Eye (tissue), 1 donor: Measurements from ENCODE around the gene CPED1.

Experiments
- DNase-seq: peaks from one replicate; pipeline ENCODE4 v3.0.0-alpha.2; 2015

CPED1 gene

DNA sequence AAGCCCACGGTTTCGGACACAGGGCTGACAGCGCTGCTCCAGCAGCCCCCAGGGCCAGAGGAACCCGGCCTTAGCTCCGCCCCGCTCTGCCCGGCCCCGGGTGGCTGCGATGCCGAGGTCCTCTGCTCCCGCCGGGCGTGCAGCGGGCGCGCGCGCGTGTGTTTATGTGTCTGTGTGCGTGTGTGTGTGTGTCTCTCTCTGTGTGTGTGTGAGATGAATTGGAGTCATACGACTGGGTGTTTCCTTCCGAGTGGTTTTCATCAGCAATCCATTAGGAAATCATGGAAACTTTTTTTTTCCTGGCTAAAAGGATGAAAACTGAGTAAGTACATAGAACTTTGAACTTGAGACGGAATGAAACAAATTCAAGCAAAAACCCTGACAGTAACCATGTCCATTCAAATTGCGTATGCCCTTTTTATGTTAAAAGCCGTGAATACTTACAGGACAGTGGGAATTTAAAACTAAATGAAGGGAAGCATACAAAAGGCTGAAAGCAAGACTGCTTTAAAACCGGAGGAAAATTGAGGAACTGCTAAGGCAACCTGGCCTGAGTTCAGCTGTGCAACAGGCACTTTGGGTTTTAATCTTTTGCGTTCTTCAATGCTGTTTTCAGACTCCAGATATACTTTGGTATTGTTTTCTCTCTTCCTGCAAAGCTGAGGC lies at the start of gene CPED1:
TSS of gene CPED1 (plus strand) at position 121 of the 666 bp plus-strand sequence. CDS start 911 bp downstream, outside the sequence.
- DNase-seq: no peak

DNA sequence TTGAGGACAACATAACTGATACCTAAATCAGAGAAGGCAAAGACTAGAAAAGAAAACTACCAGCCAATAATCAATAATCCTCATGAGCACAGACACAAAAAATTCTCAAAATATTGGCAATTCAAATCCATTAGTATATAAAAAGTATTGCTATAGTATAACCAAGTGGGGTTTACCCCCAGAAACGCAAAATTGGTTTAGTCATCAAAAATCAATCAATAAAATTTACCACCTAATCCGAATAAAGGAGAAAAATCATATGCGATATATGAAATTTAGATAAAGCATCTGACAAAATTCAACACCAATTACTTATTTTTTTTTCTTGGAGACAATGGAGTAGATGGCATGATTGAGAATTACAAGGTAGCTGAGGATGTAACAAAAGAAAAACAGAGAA lies 49.2 kb upstream of the CPED1 start:
- DNase-seq: no peak

DNA sequence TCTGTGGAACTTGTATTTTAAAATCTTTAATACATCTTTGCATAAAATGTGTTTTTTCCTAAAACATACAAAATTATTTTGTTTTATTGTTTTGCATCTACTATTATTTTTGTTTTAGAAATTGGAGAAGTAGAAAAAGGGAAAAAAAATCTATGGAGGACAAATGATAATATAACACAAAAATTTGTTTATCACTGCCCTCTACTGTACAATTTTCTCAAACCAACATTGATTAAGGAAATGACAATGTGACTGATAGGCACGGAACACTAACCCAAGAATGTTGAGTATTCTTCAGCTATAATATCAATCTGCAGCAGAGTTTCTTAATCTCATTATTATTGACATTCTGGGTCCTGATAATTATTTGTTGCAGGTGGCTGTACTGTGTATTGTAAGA lies 47.4 kb upstream of the CPED1 start:
- DNase-seq: no peak

DNA sequence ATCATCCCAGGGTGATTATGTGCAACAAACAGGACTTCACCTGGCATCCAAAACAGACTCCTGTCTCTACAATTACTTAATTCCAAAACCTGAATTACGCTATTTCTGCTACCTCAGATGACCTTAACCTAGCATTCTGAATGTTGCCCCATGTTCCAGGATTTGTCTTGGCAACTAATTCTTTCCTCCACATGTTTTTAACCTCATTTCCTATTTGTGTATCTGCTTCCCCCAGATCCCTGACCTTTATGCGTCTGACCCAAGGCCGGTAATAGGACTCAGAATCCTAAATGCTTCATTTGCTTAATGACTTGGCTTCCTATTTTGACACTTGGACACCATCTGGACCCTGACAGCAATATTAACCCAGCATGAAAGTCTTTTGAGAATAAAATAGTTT lies 46.7 kb upstream of the CPED1 start:
- no peak for DNase-seq

DNA sequence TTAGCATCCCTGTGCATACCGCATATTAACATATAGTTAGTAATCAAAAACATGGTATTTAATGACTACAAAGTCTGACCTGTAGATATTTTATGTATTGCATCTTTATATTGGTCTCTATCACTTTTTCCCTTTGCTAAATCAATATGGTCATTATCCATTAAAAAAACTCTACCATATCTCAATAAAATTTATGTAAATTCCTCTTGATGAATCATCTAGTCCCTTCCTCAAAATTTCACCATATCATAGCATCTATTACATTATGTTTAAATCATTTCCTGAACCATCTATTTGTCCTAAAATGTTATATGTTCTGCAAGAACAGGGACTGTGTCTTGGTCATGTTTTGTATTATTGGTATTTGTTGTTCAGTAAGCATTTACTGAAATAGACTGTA lies 45.6 kb upstream of the CPED1 start:
- DNase-seq: no peak

DNA sequence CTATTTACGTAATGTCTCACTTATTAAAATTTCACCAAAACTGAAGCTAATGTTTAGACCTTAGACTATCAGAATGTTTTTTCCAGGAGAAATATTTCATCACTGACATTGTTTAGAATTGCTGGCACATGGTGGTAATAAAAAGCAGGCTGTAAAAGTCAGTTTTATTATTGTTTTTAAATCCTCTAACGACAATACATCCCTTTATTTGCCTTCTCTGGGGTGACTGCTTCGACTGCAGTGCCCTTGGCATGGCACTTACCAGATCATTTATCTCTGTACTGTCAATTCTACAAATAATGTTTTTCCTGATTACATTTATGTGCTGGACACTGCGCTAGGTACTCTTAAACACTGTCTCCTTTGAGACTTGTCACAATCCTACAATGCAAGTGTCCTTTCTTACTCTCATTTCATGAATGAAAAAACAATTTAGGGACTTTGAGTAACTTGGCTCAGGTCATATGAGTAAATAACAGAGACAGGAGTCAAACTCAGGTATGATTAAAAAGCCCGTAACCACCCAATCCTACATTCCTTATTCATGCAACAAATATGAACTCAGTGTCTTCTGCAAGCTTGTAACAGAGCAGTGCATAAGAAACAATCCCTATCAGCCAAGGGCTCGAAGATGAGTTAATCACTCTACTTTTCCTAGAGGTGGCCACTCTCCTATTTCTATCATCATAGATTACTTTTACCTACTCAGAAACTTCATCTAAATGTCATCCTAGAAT lies 43.5 kb upstream of the CPED1 start:
- DNase-seq: peak; percentile 13

DNA sequence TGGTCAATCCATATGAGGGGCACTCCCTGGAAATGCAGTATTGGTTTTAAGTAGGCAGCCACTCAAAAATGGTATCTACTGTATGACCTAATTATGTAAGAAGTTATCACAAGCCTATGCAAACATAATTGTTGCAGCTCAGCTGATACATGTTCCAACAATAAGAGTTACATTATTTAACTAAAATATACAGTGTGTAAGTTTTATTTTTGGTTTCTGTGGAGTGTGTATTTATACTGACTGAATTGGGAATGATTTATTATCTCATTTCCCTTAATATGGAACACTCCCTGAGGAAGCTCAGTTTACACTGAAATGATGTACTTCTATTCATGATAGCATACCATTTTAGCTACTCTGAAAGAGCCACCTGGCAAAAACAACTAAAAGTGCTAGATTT lies 40.5 kb upstream of the CPED1 start:
- no peak for DNase-seq

DNA sequence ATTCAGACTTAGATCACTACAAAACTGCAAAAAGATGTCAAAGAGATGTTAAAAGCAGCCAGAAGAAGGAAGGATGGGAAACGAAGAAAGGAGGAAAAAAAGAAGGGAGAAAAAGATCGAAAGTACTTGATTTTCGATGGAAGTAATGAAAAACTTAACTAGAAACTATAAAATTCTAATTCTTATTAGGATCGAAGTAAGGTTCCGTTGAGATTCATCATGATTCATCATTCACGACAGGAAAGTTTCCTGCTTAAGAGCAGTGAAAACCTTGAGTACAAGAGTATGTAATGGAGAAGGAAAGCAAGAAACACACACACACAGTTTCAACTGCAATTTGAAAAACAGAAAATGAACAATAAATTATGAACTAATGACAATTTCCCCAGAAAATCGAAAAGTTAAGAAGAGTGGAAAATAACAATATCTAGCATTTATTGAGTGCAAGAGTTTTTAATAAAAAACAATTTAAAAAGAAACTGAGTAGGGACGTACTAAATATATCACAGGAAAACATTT lies 39.1 kb upstream of the CPED1 start:
- DNase-seq: no peak

DNA sequence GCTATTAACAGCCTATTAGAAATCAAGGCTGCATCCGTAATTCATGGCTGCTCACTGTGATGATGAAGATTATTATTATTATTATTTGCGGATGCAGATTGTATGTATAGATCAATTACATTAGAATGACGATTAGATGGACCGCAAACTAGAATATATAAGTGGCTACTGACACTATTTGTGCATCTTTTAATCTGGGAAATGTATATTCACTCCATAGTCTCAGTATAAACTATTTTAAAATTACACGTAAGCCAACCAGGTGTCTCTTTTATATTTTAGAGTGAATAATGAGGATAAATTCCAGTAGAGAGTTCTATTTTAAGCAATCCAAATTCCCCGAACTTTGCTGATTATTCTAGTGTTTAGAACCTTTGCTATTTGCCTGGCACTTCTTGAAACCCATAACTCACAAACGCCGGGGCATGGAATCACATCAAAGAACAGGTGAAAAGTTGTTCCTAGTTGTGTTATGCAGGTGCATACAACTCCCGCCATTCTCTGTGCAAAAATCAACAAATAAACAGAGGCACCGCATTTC lies 38.4 kb upstream of the CPED1 start:
- no peak for DNase-seq

DNA sequence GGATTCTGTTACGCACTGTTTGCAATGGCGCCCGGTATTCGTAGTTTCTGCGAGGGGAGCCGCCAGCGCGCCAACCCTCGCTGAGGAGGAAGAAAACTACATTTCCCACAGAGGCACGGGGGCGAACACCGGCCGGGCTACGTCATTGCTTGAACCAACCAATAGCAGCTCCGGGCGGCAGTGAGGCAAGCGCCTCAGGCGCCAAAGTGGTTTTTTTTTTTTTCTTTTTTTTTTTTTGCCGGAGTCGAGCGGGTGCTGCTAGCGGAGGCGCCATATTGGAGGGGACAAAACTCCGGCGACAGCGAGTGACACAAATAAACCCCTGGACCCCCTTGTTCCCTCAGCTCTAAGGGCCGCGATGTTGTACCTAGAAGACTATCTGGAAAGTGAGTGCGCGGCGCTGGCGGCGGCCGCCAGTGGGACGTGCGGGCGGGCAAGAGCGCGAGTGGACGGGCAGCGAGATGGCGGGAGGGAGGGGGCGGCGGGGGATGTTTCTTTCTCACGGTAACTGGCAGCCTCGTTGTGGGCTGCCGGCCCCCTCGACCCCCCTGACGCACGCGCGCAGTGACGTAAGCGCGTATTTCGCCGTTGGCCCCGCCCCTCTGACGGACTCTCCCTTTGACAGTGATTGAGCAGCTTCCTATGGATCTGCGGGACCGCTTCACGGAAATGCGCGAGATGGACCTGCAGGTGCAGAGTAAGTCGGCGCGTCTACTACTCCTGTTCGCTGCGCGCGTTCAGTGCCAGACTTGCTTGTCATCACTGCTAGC lies 37.8 kb upstream of the CPED1 start, which contains the start of gene ING3:
TSS of gene ING3 (plus strand) at position 239 of the 770 bp plus-strand sequence. CDS start at position 359, 120 bp downstream.
- peak; percentile 99 for DNase-seq

DNA sequence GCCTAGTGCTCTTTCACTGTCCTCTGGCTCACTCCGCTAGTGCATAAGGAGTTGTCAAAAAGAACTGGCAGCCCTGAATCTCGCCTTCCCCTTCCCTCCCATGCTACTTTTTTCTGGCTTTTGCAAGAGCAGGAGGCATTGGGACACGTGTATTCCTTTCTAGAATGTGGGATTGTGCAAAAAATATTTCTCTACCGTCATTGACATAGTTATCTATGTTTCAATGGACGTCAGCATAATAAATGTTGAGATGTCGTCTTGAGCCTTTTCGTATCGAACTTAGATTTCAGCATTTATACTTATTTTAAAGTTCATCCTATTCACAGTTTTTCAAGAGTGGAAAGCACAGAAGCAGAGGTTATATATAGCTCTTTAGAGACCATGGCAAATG lies 37.2 kb upstream of the CPED1 start:
- no peak for DNase-seq

DNA sequence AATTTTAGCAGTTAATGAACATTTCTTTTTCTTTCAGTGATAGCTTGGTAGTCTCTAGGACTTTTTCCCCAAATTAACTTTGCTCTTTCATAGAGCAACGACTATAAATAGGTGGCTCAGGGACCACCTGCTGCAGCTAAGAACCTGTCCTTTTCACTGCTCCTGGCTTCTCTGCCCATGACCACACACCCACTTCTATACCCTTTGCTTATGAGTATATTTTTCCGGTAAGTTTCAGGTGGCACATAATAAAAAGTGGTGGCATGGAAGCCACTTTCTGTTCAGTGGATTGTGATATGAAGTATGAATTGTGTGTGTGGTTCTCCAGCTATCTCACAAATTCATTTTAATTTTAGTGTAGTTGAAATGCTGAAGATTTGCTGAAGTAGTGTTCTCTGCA lies 36.7 kb upstream of the CPED1 start:
- peak; percentile 19 for DNase-seq

DNA sequence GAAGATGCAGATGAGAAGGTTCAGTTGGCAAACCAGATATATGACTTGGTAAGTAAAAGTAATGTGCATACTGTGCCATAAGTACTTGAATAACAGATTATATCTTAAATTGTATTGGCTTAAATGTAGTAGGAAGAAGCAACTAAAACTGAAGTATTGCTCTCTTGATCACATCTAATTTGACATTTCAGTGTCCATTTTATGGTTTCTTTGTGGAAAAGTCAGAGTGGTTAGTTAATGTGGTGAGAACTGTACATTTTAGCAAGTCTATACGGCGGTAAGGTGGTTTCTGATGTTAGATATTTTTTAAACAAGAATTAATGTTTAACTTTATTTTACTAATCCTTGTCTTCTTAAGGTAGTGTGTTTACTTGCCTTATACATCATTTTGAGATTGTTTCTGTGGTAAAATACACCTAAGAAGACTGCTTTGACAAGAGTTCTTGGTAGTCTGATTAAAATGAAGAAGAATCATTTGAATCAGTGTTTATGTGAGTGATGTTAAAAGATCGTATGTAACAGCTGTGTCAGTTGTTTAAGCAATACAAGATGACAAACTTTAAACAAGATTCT lies 32.8 kb upstream of the CPED1 start:
- DNase-seq: no peak

DNA sequence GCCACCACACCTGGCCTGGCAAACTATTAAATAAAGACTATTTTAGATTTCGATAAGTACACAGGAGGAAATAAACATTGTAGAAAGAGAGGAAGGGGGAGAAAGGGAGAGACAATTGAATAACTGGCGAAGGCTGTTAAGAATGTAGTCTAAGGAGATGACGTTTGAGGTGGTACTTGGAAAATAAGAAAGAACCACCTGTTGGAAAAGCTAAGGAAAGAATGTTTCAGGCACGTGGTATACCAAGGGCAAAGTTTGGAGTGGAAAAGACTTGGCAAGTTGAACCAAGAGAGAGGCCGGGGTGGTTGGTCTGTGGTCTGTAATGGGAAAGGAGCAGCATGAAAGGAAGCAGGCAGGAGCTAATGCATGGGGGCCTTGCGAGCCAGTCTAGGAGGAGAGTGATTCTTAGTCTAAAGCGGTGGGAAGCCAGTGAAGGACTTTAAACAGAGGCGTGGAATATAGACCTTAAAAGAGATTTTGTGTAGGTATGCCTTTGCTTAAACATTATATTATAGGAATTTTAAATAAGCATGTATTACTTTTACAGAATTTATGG lies 28.5 kb upstream of the CPED1 start:
- no peak for DNase-seq

DNA sequence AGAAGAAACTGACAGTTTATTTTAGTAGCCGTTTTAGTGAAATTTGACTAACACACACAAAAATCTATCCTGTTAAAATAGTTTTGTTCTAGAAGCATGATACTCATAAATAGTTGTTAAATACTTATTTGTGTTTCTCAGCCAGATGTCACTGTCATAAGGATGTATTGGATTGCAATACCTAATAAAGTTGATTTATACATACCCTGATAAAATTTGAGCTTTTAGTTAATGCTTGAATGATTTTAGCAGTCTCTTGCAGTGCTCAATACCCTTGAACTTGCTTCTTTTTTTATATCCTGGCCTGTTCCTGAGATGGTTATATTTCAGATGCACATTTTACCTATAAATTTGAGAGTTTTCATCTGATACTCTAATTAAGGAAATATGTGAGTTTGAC lies 27.8 kb upstream of the CPED1 start:
- no peak for DNase-seq

DNA sequence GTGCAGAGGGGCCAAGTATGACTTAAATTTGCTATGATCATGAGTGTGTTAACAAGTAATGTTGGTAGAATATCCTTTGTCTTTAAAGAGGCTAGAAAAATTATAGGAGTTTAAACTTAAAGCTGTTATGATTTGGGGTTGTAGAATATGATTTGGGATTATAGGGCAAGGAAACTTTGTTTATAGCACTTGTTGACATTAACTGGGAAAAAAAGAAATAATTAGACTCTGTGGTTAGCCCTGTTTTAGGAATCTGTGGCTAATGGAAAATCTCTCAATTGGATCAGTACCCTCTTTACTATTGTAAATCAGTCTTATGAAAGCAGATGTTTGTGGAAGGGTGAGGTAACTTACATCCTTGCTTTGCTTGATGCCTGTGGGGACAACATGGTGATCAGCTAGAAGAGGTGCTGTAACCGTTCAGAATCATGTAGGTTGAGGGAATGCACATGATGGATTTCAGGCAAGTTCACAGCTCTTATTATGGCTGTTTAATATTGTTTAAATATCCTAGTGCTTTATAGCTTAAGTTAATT lies 26.8 kb upstream of the CPED1 start:
- no peak for DNase-seq

DNA sequence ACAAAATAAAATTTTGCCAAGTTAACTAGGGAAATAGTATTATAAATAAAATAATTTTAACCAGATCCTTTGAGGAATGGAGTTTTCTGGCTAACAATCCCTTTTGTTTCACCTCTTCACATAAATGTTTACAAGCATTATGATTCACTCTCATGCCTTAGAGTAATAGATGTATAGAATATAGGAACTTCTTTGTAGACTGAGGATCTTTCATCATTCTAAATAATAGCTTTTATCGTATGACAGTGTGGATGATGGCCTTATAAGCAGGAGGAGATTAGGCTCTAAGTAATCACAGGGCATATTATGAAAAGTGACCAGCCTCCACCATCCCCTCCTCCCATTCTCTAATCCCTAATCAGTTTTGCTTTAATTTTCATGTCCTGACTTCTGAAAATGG lies 24.4 kb upstream of the CPED1 start:
- DNase-seq: no peak

DNA sequence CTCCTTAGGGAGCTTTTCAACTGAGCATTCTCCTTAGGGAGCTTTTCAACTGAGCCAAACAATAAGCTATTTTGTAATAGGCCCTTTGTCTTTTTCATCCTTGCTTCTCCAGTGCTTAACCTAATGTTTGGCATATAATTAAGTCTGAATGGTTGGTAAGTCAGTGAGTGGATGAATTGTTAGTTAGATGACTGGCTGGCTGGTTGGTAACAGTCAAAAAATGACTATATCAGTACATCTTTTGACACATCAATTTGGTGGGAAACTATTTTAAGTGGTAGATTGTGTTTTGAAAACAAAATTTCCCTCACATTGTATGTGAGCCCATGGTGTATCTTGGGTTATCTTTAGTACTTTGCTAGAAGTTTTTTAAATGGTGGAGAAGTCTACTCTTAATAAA lies 21.6 kb upstream of the CPED1 start:
- no peak for DNase-seq

DNA sequence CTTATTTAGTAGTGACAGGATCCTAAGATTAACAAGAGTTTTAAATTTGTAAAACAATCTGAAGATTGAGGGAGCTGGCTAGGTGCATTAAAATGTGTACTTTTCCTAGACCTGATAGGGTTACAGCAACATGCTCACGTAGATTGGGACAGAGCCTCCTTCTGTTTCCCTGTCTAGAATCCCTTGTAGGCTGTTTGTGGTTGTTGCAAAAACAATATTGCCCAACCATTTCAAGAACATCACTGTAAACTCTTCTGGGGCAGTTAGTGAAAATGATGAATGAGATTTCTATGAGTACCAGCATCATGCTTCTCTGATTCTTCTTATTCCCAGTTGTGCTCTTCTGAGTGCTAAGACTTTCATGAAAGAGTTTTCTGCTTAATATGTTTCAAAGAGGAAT lies 14.7 kb upstream of the CPED1 start:
- DNase-seq: no peak

DNA sequence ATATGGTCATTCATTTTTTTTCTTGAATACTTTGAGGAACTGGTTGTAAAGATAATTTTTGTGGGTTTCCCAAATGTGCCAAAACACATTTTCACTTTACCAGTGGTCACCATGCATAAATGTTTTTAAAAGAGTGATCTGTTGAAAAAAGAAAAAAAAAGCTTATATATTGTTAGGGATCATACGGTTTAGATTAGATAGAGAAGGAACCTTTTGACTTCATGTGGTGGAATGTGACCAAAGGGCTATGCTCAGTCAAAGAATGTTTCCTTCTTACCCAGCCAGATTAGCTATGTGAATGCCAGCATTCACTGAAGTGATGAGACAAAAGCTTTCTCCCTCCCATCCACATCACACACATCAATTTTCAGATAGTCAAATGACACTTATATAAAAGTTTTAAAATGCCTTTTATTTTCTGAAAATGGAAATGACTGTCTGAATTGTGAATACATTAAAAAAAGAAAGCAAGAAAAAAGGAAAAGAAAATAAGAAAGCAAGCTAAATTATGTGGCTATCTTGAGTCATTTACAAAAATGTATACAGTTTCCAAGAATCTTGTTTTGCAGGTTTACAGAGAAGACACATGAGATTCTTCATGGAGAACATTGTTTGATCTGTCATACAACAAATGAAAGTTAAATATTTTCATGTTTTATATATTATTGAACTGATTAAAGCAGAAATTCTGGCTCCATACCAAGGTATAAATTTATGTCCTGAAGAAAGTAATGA lies 8.6 kb upstream of the CPED1 start:
- no peak for DNase-seq

DNA sequence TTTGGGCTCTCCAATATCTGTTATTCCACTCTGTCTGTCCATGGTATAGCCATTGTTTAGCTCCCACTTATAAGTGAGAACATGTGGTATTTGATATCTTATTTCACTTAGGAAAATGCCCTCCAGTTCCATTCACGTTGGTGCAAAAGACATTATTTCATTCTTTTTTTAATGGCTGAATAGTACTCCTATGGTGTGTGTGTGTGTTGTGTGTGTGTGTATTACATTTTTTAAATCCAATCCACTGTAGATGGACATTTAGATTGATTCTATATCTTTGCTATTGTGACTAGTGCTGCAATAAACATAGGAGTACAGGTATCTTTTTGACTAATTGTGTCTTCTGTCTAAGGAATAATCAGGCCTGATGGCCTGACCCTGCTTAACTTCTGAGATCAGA lies 7.4 kb upstream of the CPED1 start:
- DNase-seq: no peak
